Large intestine (tissue), 3 donors: ENCODE data around the gene SNTB2. TPM values are rescaled to one million over a fixed set of nuclear protein-coding genes. Genes with fewer than 3 reads are reported as not detected.

ENCODE experiments used
- DNase-seq, 2 donors: peaks; one replicate each; pipeline versions ENCODE4 v3.0.0 to v3.0.0-alpha.2; 2013
- H3K27ac ChIP-seq: one replicate; pipeline ENCODE4 v1.5.1; 2013; ENCODE audit warnings: low read length
- H3K27me3 ChIP-seq: 2 replicates; pipeline ENCODE4 v1.6.1; 2013; ENCODE audit warnings: low read length; ENCODE audit not compliant: control insufficient read depth, insufficient read depth
- H3K36me3 ChIP-seq: 2 replicates; pipeline ENCODE4 v1.6.1; 2013; ENCODE audit warnings: low read length; ENCODE audit not compliant: control insufficient read depth, insufficient read depth
- H3K4me1 ChIP-seq: one replicate; pipeline ENCODE4 v1.6.1; 2013; ENCODE audit warnings: low read length; ENCODE audit not compliant: control insufficient read depth, insufficient read depth
- H3K4me3 ChIP-seq: one replicate; pipeline ENCODE4 v1.5.1; 2013; ENCODE audit warnings: low read length
- H3K9me3 ChIP-seq: one replicate; pipeline ENCODE4 v1.6.1; 2013; ENCODE audit warnings: mild to moderate bottlenecking, low read depth, low read length, moderate library complexity; ENCODE audit not compliant: control insufficient read depth
- WGBS: methylation state at CpG from one replicate; pipeline ENCODE4 v1.1.5; 2013; ENCODE audit warnings: low lambda C conversion rate; ENCODE audit not compliant: insufficient coverage; 5-methylcytosine and 5-hydroxymethylcytosine counted together
- polyA plus RNA-seq: library from polyadenylated mRNA; unstranded; fragments of 120-200 nt; gene quantifications from one replicate; pipeline ENCODE4 v1.2.1, GENCODE V29; 2013

Gene SNTB2
- polyA plus RNA-seq, 1 donor, result 8.8 TPM

DNA sequence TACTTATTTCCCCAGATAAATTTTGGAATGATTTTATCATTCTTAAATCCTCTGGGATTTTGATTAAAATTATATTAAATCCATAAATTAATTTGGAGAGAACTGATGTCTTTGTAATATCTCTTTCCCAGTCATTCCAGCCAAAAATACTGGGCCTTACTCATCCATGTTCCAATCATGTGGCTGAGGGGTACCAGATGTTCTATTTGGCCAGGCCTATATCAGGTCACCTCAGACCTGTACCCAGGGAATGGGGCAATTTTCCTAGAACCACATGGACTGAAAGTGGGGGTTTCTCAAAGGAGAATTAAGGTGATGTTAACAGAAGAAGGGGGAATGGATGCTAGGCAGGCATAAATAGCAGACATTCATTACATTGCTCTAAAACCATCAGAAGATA, 7.5 kb downstream of the SNTB2 start:
- Histone ChIP-seq H3K9me3 (no peaks in the 10 kb centered on the region), H3K36me3 (no peaks in the 10 kb centered on the region), H3K4me1 (no peaks in the 10 kb centered on the region), H3K4me3 (no peak overlapping the region), H3K27me3 (no peaks in the 10 kb centered on the region), H3K27ac (no peak overlapping the region)
- DNase-seq, result no peak

DNA sequence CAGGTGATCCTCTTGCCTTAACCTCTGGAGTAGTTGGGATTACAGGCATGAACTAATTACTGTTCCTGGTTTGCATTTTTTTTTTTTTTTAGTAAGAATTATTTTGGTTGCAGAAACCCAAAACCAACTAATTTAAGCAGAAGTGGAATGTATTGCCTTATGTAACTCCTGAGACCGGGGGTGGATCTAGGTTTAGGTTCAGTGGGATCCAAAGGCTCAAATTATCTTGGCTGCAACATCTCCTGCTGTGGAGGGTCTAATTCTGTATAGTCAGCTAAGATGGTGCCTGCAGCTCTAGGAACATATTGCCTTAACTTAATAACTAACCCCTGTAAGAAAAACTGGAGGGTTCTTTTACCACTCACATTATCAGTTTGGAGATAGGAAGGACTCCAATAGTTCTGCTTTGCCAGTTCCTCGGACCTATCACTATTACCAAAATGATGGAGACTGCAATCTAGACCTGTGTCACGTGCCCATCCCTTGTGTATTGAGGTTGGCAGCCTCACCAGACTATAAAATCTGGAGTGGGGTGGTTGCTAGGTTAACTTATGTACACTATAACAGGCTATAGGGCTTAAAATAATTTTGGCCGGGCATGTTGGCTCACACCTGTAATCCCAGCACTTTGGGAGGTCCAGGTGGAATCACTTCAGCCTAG, 8.5 kb downstream of the SNTB2 start:
- no peak overlapping the region for H3K27ac ChIP-seq
- H3K27me3 ChIP-seq, result no peaks in the 10 kb centered on the region
- WGBS, result no CpG with 5 or more reads among the region's 4 CpGs
- H3K4me1 ChIP-seq, result no peaks in the 10 kb centered on the region
- no peak overlapping the region for H3K4me3 ChIP-seq
- no peaks in the 10 kb centered on the region for H3K9me3 ChIP-seq
- no peak for DNase-seq
- no peaks in the 10 kb centered on the region for H3K36me3 ChIP-seq

DNA sequence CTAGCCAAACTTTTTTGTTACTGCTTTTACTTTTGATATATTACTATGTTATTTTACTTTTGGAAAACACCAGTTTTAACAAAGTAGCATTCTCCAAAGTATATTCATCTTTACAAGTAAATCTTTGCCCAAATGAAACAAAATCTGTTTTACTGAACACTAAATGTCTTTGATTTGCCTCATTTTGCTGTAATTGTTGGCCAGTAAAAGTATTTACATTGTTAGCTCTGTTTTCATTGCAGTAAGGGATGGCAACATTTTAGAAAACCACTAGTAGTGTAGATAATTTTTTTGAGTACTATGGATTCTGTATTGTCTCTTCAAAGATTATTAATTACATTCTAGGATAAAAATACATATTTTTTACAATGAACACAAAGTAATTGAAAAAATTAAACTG, 10.6 kb downstream of the SNTB2 start:
- DNase-seq, result no peak
- Histone ChIP-seq H3K4me1 (no peaks in the 10 kb centered on the region), H3K27me3 (no peaks in the 10 kb centered on the region), H3K27ac (no peak overlapping the region), H3K4me3 (no peak overlapping the region), H3K36me3 (no peaks in the 10 kb centered on the region), H3K9me3 (no peaks in the 10 kb centered on the region)

DNA sequence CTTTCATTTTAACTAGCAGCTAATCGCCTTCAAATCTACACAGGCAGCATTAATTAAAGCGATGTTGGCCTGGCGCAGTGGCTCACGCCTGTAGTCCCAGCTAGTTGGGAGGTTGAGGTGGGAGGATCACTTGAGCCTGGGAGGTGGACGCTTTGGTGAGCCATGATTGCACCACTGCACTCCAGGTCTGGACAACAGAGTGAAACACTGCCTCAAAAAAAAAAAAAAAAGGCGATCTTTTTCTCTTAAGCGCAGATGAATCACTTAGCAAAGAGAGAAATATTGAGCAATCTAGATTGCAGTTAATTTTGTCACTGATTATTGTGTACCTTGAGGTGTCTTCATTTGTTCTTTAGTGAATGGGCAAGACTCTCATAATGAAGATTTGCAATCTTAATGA, 12.4 kb downstream of the SNTB2 start:
- no peaks in the 10 kb centered on the region for H3K27me3 ChIP-seq
- no peak overlapping the region for H3K27ac ChIP-seq
- no peaks in the 10 kb centered on the region for H3K36me3 ChIP-seq
- no CpG with 5 or more reads among the region's 7 CpGs for WGBS
- H3K9me3 ChIP-seq, result no peaks in the 10 kb centered on the region
- no peaks in the 10 kb centered on the region for H3K4me1 ChIP-seq
- DNase-seq, result no peak
- H3K4me3 ChIP-seq, result no peak overlapping the region

DNA sequence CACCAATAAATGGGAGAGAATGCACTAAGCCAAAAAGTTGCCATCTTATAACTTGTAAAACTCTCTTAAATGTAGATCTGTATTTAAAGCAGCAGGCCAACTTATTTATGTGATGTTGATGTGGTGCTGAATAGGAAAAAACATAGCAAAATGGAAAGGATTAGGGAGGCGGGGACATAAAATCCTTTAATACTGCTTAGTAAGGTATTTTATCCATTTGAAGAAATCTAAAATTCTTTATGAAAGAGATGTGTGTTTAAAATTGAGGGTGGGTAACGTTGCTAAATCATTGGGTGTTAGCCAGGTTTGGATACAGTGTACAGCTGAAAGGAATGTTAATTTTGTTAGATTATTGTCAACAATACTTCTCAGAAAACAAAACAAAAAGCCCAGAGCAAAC, 14.3 kb downstream of the SNTB2 start:
- Histone ChIP-seq H3K4me1 (no peaks in the 10 kb centered on the region), H3K27ac (no peak overlapping the region), H3K36me3 (no peaks in the 10 kb centered on the region)

DNA sequence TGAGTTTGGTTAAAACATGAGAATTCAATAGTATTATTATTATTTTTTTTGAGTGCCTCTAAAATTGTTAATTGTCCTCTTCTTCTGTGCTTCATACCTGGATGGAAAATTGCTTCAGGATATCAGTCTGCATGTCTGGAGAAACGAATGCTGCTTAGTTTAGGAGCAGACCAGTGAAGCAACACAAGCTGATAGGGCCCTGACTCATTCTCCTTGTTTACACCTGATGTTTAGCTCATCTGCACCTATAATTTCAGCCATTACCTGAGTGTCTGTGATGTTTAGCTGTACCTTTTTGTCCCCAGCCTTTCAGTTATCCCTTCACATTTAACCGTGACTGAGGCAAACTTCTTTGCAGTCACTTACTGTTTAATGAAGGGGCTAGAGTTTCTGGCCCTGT, 14.8 kb downstream of the SNTB2 start:
- no CpG with 5 or more reads among the region's 2 CpGs for WGBS
- H3K9me3 ChIP-seq, result no peaks in the 10 kb centered on the region
- H3K27me3 ChIP-seq, result no peaks in the 10 kb centered on the region
- no peak overlapping the region for H3K4me3 ChIP-seq
- H3K36me3 ChIP-seq, result no peaks in the 10 kb centered on the region
- no peak overlapping the region for H3K27ac ChIP-seq
- DNase-seq, result no peak
- H3K4me1 ChIP-seq, result no peaks in the 10 kb centered on the region

More for the DNA sequence above, 14.3 kb downstream of the SNTB2 start:
- Histone ChIP-seq H3K9me3 (no peaks in the 10 kb centered on the region), H3K27me3 (no peaks in the 10 kb centered on the region), H3K4me3 (no peak overlapping the region)
- 100% methylated on average over 1 of the region's 2 CpGs for WGBS
- no peak for DNase-seq

DNA sequence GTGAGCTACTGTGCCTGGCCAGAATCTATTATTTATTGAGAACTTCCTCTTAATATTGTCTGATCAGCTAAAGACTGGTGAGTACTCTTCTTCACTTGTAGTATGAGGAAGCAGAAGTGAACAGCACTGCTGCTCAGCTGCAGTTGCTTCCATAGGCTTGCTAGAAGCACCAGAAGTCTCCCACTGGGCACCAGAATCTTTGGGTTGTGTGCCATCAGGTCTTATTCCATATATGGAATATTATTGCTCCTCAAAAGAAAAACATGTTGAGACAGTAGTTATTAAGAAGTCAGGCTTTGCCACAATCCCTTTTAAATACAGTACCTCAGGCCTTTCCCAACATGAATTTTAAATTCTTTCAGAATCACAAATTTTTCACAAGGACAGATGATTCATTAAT, 17.2 kb downstream of the SNTB2 start:
- Histone ChIP-seq H3K4me1 (no peaks in the 10 kb centered on the region), H3K36me3 (no peaks in the 10 kb centered on the region), H3K27ac (no peak overlapping the region), H3K4me3 (no peak overlapping the region), H3K27me3 (no peaks in the 10 kb centered on the region), H3K9me3 (no peaks in the 10 kb centered on the region)
- no peak for DNase-seq

DNA sequence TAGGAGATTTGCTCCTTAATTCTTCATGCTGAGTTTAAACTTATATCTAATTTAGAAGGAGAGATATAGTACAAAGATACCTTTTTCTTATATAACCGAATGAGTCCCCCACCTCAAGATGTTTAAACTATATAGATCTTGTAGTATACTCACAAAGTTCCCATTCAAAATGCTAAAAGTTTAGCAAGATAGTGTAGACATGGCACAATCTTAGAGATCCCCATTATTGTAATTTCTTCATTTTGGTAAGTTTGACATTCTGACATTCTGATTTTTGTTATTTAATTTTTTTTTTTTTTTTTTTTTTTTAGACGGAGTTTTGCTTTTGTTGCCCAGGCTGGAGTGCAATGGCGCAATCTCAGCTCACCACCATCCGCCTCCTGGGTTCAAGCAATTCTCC, 22.8 kb downstream of the SNTB2 start:
- H3K9me3 ChIP-seq, result no peaks in the 10 kb centered on the region
- H3K4me3 ChIP-seq, result no peak overlapping the region
- H3K27ac ChIP-seq, result no peak overlapping the region
- no CpG with 5 or more reads among the region's 4 CpGs for WGBS
- no peaks in the 10 kb centered on the region for H3K4me1 ChIP-seq
- DNase-seq, result no peak
- H3K27me3 ChIP-seq, result no peaks in the 10 kb centered on the region
- H3K36me3 ChIP-seq, result no peaks in the 10 kb centered on the region

DNA sequence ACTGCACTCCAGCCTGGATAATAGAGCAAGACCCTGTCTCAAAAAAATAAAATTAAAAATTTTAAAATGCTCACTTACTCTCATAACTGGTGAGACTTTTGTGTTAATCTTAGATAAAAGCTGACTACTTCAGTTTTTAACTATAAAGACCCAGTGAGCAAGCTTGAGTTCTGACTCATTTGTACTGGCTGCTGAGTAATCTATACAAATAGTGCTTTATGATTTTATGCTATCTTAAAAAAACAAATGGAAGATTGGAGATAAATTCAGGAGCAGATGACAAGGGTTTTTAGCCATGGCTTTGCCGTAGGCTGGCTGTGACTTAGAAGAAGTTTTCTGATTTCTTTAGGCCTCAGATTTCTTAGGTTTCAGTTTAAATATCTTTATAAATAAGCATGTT, 30.5 kb downstream of the SNTB2 start:
- Histone ChIP-seq H3K36me3 (no peaks in the 10 kb centered on the region), H3K27ac (no peak overlapping the region), H3K9me3 (no peaks in the 10 kb centered on the region), H3K4me1 (peaks cover 3% of the 10 kb centered on the region), H3K4me3 (no peak overlapping the region), H3K27me3 (no peaks in the 10 kb centered on the region)
- peak; percentile 9 to 63 for DNase-seq
- no CpG with 5 or more reads among the region's 1 CpG for WGBS

DNA sequence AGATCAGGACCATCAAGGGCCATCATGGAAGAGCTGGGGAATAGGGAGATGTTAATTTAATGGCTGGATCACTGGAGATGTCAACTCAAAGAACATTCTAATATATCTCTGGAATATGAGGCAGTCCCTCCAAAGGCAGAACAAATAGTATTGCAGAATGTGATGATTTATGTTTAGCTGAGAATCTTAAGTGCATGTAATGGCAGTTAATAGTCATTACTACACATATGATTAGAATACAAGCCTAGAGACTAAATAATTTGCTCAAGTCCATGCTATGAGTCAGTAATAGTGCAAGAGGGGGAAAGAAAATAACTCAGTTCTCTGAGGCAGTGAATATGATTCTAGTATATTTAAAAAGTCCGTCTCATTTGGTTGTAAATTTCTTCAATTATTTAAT, 32.3 kb downstream of the SNTB2 start:
- Histone ChIP-seq H3K27ac (no peak overlapping the region), H3K27me3 (no peaks in the 10 kb centered on the region), H3K36me3 (no peaks in the 10 kb centered on the region), H3K9me3 (no peaks in the 10 kb centered on the region), H3K4me1 (peaks cover 3% of the 10 kb centered on the region), H3K4me3 (no peak overlapping the region)
- no peak for DNase-seq
- WGBS, result 90% methylated on average over 1 of the region's 1 CpG

DNA sequence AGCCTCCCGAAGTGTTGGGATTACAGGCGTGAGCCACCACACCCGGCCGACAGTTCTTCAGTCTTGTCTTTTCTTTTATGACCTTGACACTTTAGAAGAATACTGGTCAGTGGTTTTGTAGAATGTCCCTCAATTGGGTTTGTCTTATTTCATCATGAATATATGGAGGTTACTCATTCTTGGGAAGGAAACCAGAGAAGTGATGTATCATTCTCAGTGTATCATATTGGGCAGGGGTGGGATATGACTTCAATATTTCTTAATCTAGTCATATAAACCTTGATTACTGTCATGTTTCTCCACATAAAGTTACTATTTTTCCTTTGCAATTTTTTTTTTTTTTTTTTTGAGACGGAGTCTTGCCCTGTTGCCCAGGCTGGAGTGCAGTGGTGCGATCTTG, 36.9 kb downstream of the SNTB2 start:
- Histone ChIP-seq H3K4me1 (no peaks in the 10 kb centered on the region), H3K27me3 (no peaks in the 10 kb centered on the region), H3K27ac (no peak overlapping the region), H3K4me3 (no peak overlapping the region), H3K36me3 (no peaks in the 10 kb centered on the region), H3K9me3 (no peaks in the 10 kb centered on the region)
- WGBS, result 100% methylated on average over 2 of the region's 6 CpGs
- no peak for DNase-seq
